Prostate gland (tissue), 2 donors: ENCODE measurements around the gene MPZ.

Source experiments
- POLR2AphosphoS5 ChIP-seq: sonication (generic); formaldehyde crosslinking; IDR thresholded peaks from one replicate; pipeline ENCODE4 v1.6.1; 2017; ENCODE audit warnings: antibody characterized with exemption
- TF ChIP-seq, protein P1 (sequence below), 4 experiments: fragments of 200-600 bp in 2 of 4; fragments of 450-650 bp in 2 of 4; sonication (generic) in 2 of 4; IDR thresholded peaks; 1 replicate in 3 of 4; 2 replicates in 1 of 4; pipeline ENCODE4 v1.5.1; 2016 to 2019; ENCODE audit warnings: antibody characterized with exemption in 4 of 4, mild to moderate bottlenecking in 2 of 4, moderate library complexity in 2 of 4

DNA sequence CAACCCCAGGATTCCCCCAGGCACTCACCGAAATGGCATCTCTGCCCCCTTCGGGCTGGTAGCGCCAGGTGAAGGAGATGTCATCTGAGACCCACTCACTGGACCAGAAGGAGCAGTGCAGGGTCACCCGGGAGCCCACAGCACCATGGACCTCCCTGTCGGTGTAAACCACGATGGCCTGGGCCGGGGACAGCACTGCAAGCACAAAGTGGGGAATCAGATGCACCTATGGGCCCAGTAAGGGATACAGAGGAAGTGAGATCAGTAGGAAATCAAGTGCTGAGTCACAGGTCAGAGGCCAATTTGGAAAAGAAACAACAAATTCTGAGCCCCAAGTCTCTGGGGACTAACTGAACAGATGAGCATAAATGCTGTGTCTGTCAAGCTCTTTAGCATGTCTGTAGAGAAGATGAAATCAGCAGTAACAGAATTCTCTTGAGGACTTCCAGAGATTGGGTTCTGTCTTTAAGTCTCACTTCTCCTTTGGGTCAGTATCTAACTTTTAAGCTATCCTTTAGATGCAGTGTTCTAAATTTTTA lies 2.5 kb downstream of the MPZ start:
- TF ChIP-seq, protein P1, sequence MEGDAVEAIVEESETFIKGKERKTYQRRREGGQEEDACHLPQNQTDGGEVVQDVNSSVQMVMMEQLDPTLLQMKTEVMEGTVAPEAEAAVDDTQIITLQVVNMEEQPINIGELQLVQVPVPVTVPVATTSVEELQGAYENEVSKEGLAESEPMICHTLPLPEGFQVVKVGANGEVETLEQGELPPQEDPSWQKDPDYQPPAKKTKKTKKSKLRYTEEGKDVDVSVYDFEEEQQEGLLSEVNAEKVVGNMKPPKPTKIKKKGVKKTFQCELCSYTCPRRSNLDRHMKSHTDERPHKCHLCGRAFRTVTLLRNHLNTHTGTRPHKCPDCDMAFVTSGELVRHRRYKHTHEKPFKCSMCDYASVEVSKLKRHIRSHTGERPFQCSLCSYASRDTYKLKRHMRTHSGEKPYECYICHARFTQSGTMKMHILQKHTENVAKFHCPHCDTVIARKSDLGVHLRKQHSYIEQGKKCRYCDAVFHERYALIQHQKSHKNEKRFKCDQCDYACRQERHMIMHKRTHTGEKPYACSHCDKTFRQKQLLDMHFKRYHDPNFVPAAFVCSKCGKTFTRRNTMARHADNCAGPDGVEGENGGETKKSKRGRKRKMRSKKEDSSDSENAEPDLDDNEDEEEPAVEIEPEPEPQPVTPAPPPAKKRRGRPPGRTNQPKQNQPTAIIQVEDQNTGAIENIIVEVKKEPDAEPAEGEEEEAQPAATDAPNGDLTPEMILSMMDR (IDR thresholded peaks at IDR 0.05), result no peak
- no peak for TF ChIP-seq POLR2AphosphoS5
